ENCODE measurements around the gene FTO.

FTO gene

DNA sequence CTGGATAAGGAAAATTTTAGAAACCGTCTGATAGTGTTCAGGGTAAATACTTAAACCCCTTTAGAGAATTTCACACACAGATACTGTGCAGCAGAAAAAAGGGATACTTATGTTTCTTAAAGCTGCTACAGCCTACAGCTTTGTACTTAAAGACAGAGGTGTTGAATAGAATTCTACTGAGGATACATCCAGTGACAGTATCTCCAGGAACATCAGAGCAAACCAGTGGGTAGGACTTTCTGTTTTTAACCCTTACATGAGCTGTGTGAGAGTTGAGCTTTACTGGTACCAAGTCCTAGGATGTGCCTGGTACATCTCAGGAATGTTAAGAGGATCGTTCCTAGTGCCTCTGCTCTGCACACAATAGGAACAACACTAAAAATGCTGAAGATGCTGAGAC lies 191.5 kb downstream of the FTO start:
- Histone ChIP-seq H3K9ac (ENCODE audit: low read length) (no peak overlapping the region), H3K4me3 (ENCODE audit: insufficient read depth, low read length, poor library complexity, severe bottlenecking) (no peak overlapping the region), H3K27me3 (ENCODE audit: low read length) (no peaks in the 10 kb centered on the region), H3K79me2 (ENCODE audit: insufficient read depth, low read length) (no peaks in the 10 kb centered on the region), H3K36me3 (ENCODE audit: low read length) (no peaks in the 10 kb centered on the region), H2AFZ (ENCODE audit: low read depth, low read length, severe bottlenecking) (no peak overlapping the region), H3K4me2 (ENCODE audit: low read depth, low read length, poor library complexity, severe bottlenecking) (no peak overlapping the region), H4K20me1 (ENCODE audit: low read depth, low read length) (no peaks in the 10 kb centered on the region), H3K9me2 (replicated peaks; ENCODE audit: insufficient read depth, low read length) (no peaks in the 10 kb centered on the region), H3K9me3 (ENCODE audit: insufficient read depth, low read length) (no peaks in the 10 kb centered on the region), H3F3A (ENCODE audit: insufficient read depth) (no peaks in the 10 kb centered on the region), H3K27ac (ENCODE audit: low read depth, low read length) (no peak overlapping the region)
- TF ChIP-seq, protein P1, sequence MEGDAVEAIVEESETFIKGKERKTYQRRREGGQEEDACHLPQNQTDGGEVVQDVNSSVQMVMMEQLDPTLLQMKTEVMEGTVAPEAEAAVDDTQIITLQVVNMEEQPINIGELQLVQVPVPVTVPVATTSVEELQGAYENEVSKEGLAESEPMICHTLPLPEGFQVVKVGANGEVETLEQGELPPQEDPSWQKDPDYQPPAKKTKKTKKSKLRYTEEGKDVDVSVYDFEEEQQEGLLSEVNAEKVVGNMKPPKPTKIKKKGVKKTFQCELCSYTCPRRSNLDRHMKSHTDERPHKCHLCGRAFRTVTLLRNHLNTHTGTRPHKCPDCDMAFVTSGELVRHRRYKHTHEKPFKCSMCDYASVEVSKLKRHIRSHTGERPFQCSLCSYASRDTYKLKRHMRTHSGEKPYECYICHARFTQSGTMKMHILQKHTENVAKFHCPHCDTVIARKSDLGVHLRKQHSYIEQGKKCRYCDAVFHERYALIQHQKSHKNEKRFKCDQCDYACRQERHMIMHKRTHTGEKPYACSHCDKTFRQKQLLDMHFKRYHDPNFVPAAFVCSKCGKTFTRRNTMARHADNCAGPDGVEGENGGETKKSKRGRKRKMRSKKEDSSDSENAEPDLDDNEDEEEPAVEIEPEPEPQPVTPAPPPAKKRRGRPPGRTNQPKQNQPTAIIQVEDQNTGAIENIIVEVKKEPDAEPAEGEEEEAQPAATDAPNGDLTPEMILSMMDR (IDR thresholded peaks at IDR 0.05; ENCODE audit: insufficient read depth, low read length, poor library complexity, severe bottlenecking) = no peak
- TF ChIP-seq EZH2phosphoT487 (conservative IDR thresholded peaks at IDR 0.05; ENCODE audit: low read length) = no peak

DNA sequence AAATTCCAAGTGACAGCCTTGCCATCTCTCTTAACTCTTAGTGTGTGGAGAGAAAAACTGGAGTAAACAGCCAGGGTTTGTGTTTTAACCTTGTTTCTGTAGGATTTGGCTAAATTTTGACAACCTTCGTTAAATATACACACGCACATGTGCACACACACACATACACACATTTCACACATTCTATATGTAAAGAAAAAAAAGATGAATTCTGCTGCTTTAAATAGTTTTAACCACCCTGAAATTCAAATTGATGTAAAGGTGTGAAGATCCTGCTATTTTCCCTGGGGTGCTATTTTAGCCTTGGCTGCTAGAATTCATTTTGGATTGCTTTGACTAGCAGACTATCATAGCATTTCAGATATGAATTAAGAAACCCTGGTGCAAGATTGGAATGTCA lies 191.9 kb downstream of the FTO start:
- no peak for TF ChIP-seq EZH2phosphoT487 (conservative IDR thresholded peaks at IDR 0.05; ENCODE audit: low read length)
- TF ChIP-seq, protein P1 (IDR thresholded peaks at IDR 0.05; ENCODE audit: insufficient read depth, low read length, poor library complexity, severe bottlenecking) = no peak
- Histone ChIP-seq H3F3A (ENCODE audit: insufficient read depth) (no peaks in the 10 kb centered on the region), H3K4me2 (ENCODE audit: low read depth, low read length, poor library complexity, severe bottlenecking) (no peak overlapping the region)

DNA sequence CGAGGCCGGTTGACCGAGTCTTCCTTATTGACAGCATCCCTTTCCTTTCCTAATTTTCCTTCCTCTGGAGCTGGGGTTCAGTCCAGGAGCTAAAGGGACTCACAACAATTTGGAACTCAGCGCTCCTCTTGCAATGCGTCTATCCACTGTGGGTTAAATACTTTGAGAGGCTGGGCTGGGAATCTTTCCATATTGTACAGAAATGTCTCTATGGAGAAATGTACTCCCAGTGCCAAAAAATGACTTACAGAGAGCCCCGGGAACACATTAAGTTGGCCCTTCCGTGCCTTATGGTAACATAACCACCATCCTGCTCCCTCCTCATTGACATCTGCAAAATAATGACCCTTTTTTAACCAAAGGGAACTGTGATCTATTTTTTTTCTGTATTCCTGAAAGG lies 192.8 kb downstream of the FTO start:
- Histone ChIP-seq H3K27ac (ENCODE audit: low read depth, low read length) (no peak overlapping the region), H3K27me3 (ENCODE audit: low read length) (no peaks in the 10 kb centered on the region), H3K9ac (ENCODE audit: low read length) (no peak overlapping the region), H3K4me3 (ENCODE audit: insufficient read depth, low read length, poor library complexity, severe bottlenecking) (no peak overlapping the region), H3K9me2 (replicated peaks; ENCODE audit: insufficient read depth, low read length) (no peaks in the 10 kb centered on the region), H3K9me3 (ENCODE audit: insufficient read depth, low read length) (no peaks in the 10 kb centered on the region), H3K36me3 (ENCODE audit: low read length) (no peaks in the 10 kb centered on the region), H3K4me2 (ENCODE audit: low read depth, low read length, poor library complexity, severe bottlenecking) (no peak overlapping the region), H4K20me1 (ENCODE audit: low read depth, low read length) (no peaks in the 10 kb centered on the region), H3K79me2 (ENCODE audit: insufficient read depth, low read length) (no peaks in the 10 kb centered on the region), H3F3A (ENCODE audit: insufficient read depth) (no peaks in the 10 kb centered on the region), H2AFZ (ENCODE audit: low read depth, low read length, severe bottlenecking) (no peak overlapping the region)
- TF ChIP-seq, protein P1 (IDR thresholded peaks at IDR 0.05; ENCODE audit: insufficient read depth, low read length, poor library complexity, severe bottlenecking) = no peak
- no peak for TF ChIP-seq EZH2phosphoT487 (conservative IDR thresholded peaks at IDR 0.05; ENCODE audit: low read length)

More for the DNA sequence above, 191.9 kb downstream of the FTO start:
- Histone ChIP-seq H3K27me3 (ENCODE audit: low read length) (no peaks in the 10 kb centered on the region), H3K36me3 (ENCODE audit: low read length) (no peaks in the 10 kb centered on the region), H4K20me1 (ENCODE audit: low read depth, low read length) (no peaks in the 10 kb centered on the region), H3K4me3 (ENCODE audit: insufficient read depth, low read length, poor library complexity, severe bottlenecking) (no peak overlapping the region), H3K9me3 (ENCODE audit: insufficient read depth, low read length) (no peaks in the 10 kb centered on the region), H2AFZ (ENCODE audit: low read depth, low read length, severe bottlenecking) (no peak overlapping the region), H3K9me2 (replicated peaks; ENCODE audit: insufficient read depth, low read length) (no peaks in the 10 kb centered on the region), H3K27ac (ENCODE audit: low read depth, low read length) (no peak overlapping the region), H3K9ac (ENCODE audit: low read length) (no peak overlapping the region), H3K79me2 (ENCODE audit: insufficient read depth, low read length) (no peaks in the 10 kb centered on the region)
